ENCODE data around the gene EFS. TPM values are rescaled to one million over a fixed set of nuclear protein-coding genes. Genes with fewer than 3 reads are reported as not detected.

The EFS gene
- total and polyA plus RNA-seq, 2 donors (not counting 1 experiment from before 2014, with no cell fraction given), result not detected

- H3K9ac ChIP-seq (ENCODE audit: low read length), result peak overlapping the region; percentile 55
- H4K20me1 ChIP-seq (ENCODE audit: control insufficient read depth, insufficient read depth, low read length, poor library complexity, severe bottlenecking), result no peaks in the 10 kb centered on the region
- Mint-ChIP-seq H3K4me1 (peaks cover 14% of the 10 kb centered on the region), H3K27me3 (peaks cover 56% of the 10 kb centered on the region), H3K4me3 (peak overlapping the region; percentile 85), H3K27ac (no peak overlapping the region), H3K9me3 (ENCODE audit: insufficient read depth) (no peaks in the 10 kb centered on the region)
- ChIA-PET POLR2A (no interaction called here), CTCF (no interaction called here)
- DNase-seq (peak; percentile 18), ATAC-seq (ENCODE audit: low read depth) (no peak)
- peak overlapping the region; percentile 78 for H2AFZ ChIP-seq (ENCODE audit: insufficient read depth, low read depth, low read length, poor library complexity, severe bottlenecking)
- TF ChIP-seq EZH2 (IDR thresholded peaks at IDR 0.05; ENCODE audit: borderline replicate concordance, insufficient read depth, low read depth, low read length, poor library complexity, severe bottlenecking) (no peak), CTCF (IDR thresholded peaks at IDR 0.05) (no peak)
- H3K27me3 ChIP-seq (replicated peaks in 1 of 4; ENCODE audit: control extremely low read depth in 1 of 4, control insufficient read depth in 3 of 4, insufficient read depth in 4 of 4, low read length in 3 of 4), result peaks cover 0 to 57% (median 28%) of the 10 kb centered on the region in 4 experiments
- intact Hi-C loops (cut with micrococcal nuclease), result no loop called here
- peak overlapping the region in 4 of 5 experiments; percentile 15 to 52 (median 44) for H3K4me3 ChIP-seq (ENCODE audit: control extremely low read depth in 1 of 5, extremely low read depth in 1 of 5, insufficient read depth in 1 of 5, low read depth in 2 of 5, low read length in 4 of 5)
- H3K9me3 ChIP-seq (ENCODE audit: control extremely low read depth in 1 of 3, control insufficient read depth in 2 of 3, insufficient read depth in 1 of 3, low read length in 2 of 3), result peaks cover 0 to 4% (median 3%) of the 10 kb centered on the region in 3 donors
- no peak overlapping the region for H3K27ac ChIP-seq (ENCODE audit: low read length in 2 of 2)
- no peaks in the 10 kb centered on the region for H3K79me2 ChIP-seq (ENCODE audit: control insufficient read depth, insufficient read depth, low read length)
- H3K4me1 ChIP-seq (ENCODE audit: control insufficient read depth in 2 of 2, insufficient read depth in 2 of 2, low read length in 2 of 2), result peaks cover 11 to 15% of the 10 kb centered on the region in 2 donors
- peak overlapping the region; percentile 90 for H3K4me2 ChIP-seq (replicated peaks; ENCODE audit: low read depth, low read length, poor library complexity, severe bottlenecking)
- H3K36me3 ChIP-seq (replicated peaks in 1 of 2; ENCODE audit: control extremely low read depth in 1 of 2, control insufficient read depth in 1 of 2, extremely low read depth in 1 of 2, insufficient read depth in 2 of 2, low read length in 1 of 2), result no peaks in the 10 kb centered on the region
- 19% methylated on average over 53 of the region's 61 CpGs for WGBS (ENCODE audit: insufficient coverage)
Measured at GRCh38 chr14:23351681-23352505, 13.1 kb downstream of the EFS start.

GRCh38 chr14:23349156-23349845 lies 15.7 kb downstream of the EFS start:
- Histone ChIP-seq H3K9ac (ENCODE audit: low read length) (no peak overlapping the region), H3K79me2 (ENCODE audit: control insufficient read depth, insufficient read depth, low read length) (no peaks in the 10 kb centered on the region), H3K4me3 (ENCODE audit: control extremely low read depth in 1 of 5, extremely low read depth in 1 of 5, insufficient read depth in 1 of 5, low read depth in 2 of 5, low read length in 4 of 5) (no peak overlapping the region), H3K9me3 (ENCODE audit: control extremely low read depth in 1 of 3, control insufficient read depth in 2 of 3, insufficient read depth in 1 of 3, low read length in 2 of 3) (peaks cover 0 to 4% (median 3%) of the 10 kb centered on the region in 3 donors), H4K20me1 (ENCODE audit: control insufficient read depth, insufficient read depth, low read length, poor library complexity, severe bottlenecking) (no peaks in the 10 kb centered on the region), H3K4me1 (ENCODE audit: control insufficient read depth in 2 of 2, insufficient read depth in 2 of 2, low read length in 2 of 2) (peaks cover 11 to 15% of the 10 kb centered on the region in 2 donors), H3K4me2 (replicated peaks; ENCODE audit: low read depth, low read length, poor library complexity, severe bottlenecking) (no peak overlapping the region), H3K36me3 (replicated peaks in 1 of 2; ENCODE audit: control extremely low read depth in 1 of 2, control insufficient read depth in 1 of 2, extremely low read depth in 1 of 2, insufficient read depth in 2 of 2, low read length in 1 of 2) (no peaks in the 10 kb centered on the region), H3K27ac (ENCODE audit: low read length in 2 of 2) (no peak overlapping the region), H3K27me3 (replicated peaks in 1 of 4; ENCODE audit: control extremely low read depth in 1 of 4, control insufficient read depth in 3 of 4, insufficient read depth in 4 of 4, low read length in 3 of 4) (peaks cover 0 to 44% (median 25%) of the 10 kb centered on the region in 4 experiments), H2AFZ (ENCODE audit: insufficient read depth, low read depth, low read length, poor library complexity, severe bottlenecking) (no peak overlapping the region)
- TF ChIP-seq CTCF (IDR thresholded peaks at IDR 0.05) (no peak), EZH2 (IDR thresholded peaks at IDR 0.05; ENCODE audit: borderline replicate concordance, insufficient read depth, low read depth, low read length, poor library complexity, severe bottlenecking) (no peak)
- Mint-ChIP-seq H3K4me1 (peaks cover 14% of the 10 kb centered on the region), H3K27me3 (peaks cover 44% of the 10 kb centered on the region), H3K27ac (no peak overlapping the region), H3K9me3 (ENCODE audit: insufficient read depth) (no peaks in the 10 kb centered on the region), H3K4me3 (no peak overlapping the region)
- ChIA-PET POLR2A (no interaction called here), CTCF (no interaction called here)
- 98% methylated on average over 8 of the region's 8 CpGs for WGBS (ENCODE audit: insufficient coverage)
- no peak for DNase-seq
- intact Hi-C loops (cut with micrococcal nuclease), result no loop called here
- no peak for ATAC-seq (ENCODE audit: low read depth)

Measured in B cell (primary cell).